A549 (cell line): ENCODE results near the gene CLIP2.

Experiments
- GATA3 ChIP-seq: IDR thresholded peaks from 2 replicates; pipeline ENCODE4 v1.6.1; 2012; ENCODE audit warnings: borderline replicate concordance
- POLR2A ChIP-seq: IDR thresholded peaks from 2 replicates; pipeline ENCODE4 v1.6.1; 2012; ENCODE audit warnings: mild to moderate bottlenecking, low read length
- RARB ChIP-seq: fragments of 250-450 bp; sonication (Bioruptor Pico); IDR thresholded peaks from 2 replicates; pipeline ENCODE4 v1.8.0; 2021; ENCODE audit warnings: mild to moderate bottlenecking, moderate library complexity
- RFX5 ChIP-seq: fragments of 450-650 bp; IDR thresholded peaks from 2 replicates; pipeline ENCODE4 v1.7.1; 2014; ENCODE audit warnings: antibody characterized with exemption, mild to moderate bottlenecking, moderate library complexity
- TF ChIP-seq, protein P1 (sequence below): fragments of 200-600 bp; sonication (generic); IDR thresholded peaks from 2 replicates; pipeline ENCODE4 v1.6.1; 2016; ENCODE audit warnings: antibody characterized with exemption, mild to moderate bottlenecking, moderate library complexity
- TF ChIP-seq, protein P2 (sequence below): fragments of 150-350 bp; IDR thresholded peaks from 2 replicates; pipeline ENCODE4 v1.6.1; 2014; ENCODE audit warnings: low read depth, mild to moderate bottlenecking, low read length

DNA sequence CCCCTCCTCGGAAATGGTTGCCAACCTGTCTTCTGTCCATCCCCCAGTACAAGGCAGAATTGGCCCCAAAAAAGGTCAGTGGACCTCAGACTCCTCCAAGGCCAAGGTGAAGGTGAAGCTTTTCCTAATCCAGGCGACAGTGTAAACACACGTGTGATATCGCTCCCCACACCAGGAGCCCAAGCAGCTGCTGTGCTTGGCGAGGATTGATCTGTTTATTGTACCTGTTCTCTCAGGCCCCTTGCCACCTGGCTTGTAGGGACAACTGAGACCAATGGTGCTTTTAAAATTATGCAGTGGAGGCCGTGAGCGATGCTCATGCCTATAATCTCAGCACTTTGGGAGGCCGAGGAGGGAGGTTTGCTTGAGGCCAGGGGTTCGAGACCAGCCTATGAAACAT, 98.4 kb downstream of the CLIP2 start:
- TF ChIP-seq GATA3 (no peak), RFX5 (no peak), RARB (CRISPR knock-in tag) (no peak), POLR2A (no peak)
- TF ChIP-seq, protein P1, sequence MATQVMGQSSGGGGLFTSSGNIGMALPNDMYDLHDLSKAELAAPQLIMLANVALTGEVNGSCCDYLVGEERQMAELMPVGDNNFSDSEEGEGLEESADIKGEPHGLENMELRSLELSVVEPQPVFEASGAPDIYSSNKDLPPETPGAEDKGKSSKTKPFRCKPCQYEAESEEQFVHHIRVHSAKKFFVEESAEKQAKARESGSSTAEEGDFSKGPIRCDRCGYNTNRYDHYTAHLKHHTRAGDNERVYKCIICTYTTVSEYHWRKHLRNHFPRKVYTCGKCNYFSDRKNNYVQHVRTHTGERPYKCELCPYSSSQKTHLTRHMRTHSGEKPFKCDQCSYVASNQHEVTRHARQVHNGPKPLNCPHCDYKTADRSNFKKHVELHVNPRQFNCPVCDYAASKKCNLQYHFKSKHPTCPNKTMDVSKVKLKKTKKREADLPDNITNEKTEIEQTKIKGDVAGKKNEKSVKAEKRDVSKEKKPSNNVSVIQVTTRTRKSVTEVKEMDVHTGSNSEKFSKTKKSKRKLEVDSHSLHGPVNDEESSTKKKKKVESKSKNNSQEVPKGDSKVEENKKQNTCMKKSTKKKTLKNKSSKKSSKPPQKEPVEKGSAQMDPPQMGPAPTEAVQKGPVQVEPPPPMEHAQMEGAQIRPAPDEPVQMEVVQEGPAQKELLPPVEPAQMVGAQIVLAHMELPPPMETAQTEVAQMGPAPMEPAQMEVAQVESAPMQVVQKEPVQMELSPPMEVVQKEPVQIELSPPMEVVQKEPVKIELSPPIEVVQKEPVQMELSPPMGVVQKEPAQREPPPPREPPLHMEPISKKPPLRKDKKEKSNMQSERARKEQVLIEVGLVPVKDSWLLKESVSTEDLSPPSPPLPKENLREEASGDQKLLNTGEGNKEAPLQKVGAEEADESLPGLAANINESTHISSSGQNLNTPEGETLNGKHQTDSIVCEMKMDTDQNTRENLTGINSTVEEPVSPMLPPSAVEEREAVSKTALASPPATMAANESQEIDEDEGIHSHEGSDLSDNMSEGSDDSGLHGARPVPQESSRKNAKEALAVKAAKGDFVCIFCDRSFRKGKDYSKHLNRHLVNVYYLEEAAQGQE = no peak
- TF ChIP-seq, protein P2, sequence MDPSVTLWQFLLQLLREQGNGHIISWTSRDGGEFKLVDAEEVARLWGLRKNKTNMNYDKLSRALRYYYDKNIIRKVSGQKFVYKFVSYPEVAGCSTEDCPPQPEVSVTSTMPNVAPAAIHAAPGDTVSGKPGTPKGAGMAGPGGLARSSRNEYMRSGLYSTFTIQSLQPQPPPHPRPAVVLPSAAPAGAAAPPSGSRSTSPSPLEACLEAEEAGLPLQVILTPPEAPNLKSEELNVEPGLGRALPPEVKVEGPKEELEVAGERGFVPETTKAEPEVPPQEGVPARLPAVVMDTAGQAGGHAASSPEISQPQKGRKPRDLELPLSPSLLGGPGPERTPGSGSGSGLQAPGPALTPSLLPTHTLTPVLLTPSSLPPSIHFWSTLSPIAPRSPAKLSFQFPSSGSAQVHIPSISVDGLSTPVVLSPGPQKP = no peak
